Transverse colon (tissue), 4 donors: ENCODE measurements around the gene UBALD2.

Source experiments
- EP300 ChIP-seq: sonication (generic); formaldehyde crosslinking; IDR thresholded peaks from one replicate; pipeline ENCODE4 v1.6.1; 2017; ENCODE audit warnings: antibody characterized with exemption, low read depth
- POLR2A ChIP-seq: fragments of 450-650 bp; IDR thresholded peaks from one replicate; pipeline ENCODE4 v1.6.1; 2016; ENCODE audit warnings: antibody characterized with exemption, mild to moderate bottlenecking, moderate library complexity
- POLR2AphosphoS5 ChIP-seq, 3 donors: sonication (generic); formaldehyde crosslinking; IDR thresholded peaks; one replicate each; pipeline ENCODE4 v1.6.1; 2016; ENCODE audit warnings: antibody characterized with exemption in 3 of 3
- TF ChIP-seq, protein P1 (sequence below), 5 experiments: fragments of 200-600 bp in 3 of 5; fragments of 450-650 bp in 2 of 5; sonication (generic) in 3 of 5; IDR thresholded peaks; 1 replicate in 2 of 5; 2 replicates in 3 of 5; pipeline ENCODE4 v1.5.1; 2016 to 2017; ENCODE audit warnings: antibody characterized with exemption in 5 of 5, inconsistent platforms in 3 of 5, mild to moderate bottlenecking in 2 of 5, moderate library complexity in 1 of 5

DNA sequence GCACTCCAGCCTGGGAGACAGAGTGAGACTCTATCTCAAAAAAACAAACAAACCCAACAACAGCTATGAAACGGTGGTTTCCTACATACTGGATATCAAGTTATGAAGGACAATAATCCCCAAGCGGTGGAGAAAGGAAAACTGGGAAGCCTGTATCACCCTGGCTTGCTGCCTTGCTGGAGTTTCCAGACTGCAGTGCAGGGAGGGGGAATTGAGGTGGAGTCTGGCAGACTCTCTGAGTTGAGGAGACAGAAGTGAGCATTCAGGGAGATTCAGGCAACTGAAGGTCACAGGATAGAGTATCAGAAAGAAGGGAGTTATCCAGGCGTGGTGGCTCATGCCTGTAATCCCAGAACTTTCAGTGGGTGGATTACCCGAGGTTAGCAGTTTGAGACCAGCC, 31.0 kb downstream of the UBALD2 start:
- TF ChIP-seq, protein P1, sequence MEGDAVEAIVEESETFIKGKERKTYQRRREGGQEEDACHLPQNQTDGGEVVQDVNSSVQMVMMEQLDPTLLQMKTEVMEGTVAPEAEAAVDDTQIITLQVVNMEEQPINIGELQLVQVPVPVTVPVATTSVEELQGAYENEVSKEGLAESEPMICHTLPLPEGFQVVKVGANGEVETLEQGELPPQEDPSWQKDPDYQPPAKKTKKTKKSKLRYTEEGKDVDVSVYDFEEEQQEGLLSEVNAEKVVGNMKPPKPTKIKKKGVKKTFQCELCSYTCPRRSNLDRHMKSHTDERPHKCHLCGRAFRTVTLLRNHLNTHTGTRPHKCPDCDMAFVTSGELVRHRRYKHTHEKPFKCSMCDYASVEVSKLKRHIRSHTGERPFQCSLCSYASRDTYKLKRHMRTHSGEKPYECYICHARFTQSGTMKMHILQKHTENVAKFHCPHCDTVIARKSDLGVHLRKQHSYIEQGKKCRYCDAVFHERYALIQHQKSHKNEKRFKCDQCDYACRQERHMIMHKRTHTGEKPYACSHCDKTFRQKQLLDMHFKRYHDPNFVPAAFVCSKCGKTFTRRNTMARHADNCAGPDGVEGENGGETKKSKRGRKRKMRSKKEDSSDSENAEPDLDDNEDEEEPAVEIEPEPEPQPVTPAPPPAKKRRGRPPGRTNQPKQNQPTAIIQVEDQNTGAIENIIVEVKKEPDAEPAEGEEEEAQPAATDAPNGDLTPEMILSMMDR (IDR thresholded peaks at IDR 0.05), result peak in 1 of 5 experiments; percentile 5
- TF ChIP-seq EP300, result no peak
- TF ChIP-seq POLR2A, result no peak
- no peak for TF ChIP-seq POLR2AphosphoS5 (IDR thresholded peaks at IDR 0.05)
